Stimulated activated CD4-positive, alpha-beta T cell treated with anti-CD3 and anti-CD28 coated beads, Interleukin-4, amount 100 ng/mL, for 24 hours (primary cell): ENCODE results near the gene R3HDM4.
"Not testable (repeated sequence)": the region's sequence is repeated elsewhere in the genome, so short reads cannot be mapped to it uniquely, and the experiment has no call there.

Source experiments
- DNase-seq: peaks from one replicate; pipeline ENCODE4 v3.0.0-alpha.2; 2020

R3HDM4 gene

DNA sequence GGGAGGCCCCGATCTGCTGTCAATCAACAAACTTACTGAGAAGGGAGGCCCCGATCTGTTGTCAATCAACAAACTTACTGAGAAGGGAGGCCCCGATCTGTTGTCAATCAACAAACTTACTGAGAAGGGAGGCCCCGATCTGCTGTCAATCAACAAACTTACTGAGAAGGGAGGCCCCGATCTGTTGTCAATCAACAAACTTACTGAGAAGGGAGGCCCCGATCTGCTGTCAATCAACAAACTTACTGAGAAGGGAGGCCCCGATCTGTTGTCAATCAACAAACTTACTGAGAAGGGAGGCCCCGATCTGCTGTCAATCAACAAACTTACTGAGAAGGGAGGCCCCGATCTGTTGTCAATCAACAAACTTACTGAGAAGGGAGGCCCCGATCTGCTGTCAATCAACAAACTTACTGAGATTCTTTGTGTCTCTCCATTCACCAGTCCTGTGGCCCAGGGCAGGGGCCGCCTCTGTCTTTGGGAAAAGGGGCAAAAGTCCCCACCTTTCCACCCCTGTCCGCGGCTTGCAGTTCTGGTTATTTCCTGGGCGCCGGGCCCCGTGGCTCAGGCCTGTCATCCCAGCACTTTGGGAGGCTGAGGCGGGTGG, 59.3 kb downstream of the R3HDM4 start:
- not testable (repeated sequence) for DNase-seq

DNA sequence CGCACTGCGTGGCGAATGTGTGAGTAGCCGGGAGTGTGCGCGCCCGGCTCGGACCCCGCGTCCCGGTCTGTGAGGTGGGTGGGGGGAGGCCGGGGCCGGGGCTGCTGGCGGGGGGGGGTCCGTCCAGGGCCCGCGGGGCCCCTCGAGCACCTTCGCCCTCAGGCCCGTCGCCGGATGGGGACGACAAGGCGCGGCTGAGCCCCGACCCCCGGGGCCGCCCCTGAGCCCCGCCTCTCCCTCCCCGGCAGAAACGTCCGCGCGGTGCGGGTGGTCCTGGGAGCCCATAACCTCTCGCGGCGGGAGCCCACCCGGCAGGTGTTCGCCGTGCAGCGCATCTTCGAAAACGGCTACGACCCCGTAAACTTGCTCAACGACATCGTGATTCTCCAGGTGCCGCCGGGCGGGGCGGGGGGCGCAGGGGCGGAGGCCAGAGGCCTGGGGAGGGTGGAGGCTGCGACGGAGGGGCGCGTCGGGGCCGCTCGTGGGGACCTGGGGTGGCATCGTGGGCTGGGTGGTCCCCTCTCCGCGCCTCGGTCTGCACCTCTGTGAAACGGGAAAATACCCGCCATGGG, 59.9 kb downstream of the R3HDM4 start:
- no peak for DNase-seq

DNA sequence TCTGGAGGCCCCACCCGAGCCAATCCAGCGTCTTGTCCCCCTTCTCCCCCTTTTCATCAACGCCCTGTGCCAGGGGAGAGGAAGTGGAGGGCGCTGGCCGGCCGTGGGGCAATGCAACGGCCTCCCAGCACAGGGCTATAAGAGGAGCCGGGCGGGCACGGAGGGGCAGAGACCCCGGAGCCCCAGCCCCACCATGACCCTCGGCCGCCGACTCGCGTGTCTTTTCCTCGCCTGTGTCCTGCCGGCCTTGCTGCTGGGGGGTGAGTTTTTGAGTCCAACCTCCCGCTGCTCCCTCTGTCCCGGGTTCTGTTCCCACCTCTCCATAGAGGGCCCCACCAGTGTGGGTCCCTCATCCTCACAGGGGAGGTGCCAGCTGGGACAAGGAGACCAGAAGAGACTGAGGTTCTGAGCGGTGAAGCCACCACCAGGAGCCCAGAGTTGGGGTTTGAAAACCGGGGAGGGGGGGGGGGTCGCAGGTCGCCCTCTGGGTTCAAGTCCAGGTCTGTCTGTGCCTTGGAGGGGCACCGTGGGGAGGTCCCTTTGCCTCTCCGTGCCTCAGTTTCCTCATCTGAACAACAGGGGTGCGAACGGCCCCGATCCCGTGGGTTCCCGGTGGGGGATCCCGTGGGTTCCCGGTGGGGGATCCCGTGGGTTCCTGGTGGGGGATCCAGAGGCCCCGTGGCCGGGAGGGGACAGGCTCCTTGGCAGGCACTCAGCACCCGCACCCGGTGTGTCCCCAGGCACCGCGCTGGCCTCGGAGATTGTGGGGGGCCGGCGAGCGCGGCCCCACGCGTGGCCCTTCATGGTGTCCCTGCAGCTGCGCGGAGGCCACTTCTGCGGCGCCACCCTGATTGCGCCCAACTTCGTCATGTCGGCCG, 60.6 kb downstream of the R3HDM4 start, which contains the start of gene ELANE:
Gene ELANE (plus strand): TSS at position 168 of the 878 bp plus-strand sequence. CDS start 26 bp downstream, at position 194.
- DNase-seq, result no peak

DNA sequence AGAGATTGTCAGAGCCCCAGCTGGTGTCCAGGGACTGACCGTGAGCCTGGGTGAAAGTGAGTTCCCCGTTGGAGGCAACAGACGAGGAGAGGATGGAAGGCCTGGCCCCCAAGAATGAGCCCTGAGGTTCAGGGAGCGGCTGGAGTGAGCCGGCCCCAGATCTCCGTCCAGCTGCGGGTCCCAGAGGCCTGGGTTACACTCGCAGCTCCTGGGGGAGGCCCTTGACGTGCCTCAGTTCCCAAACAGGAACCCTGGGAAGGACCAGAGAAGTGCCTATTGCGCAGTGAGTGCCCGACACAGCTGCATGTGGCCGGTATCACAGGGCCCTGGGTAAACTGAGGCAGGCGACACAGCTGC, 62.1 kb downstream of the R3HDM4 start:
- no peak for DNase-seq

DNA sequence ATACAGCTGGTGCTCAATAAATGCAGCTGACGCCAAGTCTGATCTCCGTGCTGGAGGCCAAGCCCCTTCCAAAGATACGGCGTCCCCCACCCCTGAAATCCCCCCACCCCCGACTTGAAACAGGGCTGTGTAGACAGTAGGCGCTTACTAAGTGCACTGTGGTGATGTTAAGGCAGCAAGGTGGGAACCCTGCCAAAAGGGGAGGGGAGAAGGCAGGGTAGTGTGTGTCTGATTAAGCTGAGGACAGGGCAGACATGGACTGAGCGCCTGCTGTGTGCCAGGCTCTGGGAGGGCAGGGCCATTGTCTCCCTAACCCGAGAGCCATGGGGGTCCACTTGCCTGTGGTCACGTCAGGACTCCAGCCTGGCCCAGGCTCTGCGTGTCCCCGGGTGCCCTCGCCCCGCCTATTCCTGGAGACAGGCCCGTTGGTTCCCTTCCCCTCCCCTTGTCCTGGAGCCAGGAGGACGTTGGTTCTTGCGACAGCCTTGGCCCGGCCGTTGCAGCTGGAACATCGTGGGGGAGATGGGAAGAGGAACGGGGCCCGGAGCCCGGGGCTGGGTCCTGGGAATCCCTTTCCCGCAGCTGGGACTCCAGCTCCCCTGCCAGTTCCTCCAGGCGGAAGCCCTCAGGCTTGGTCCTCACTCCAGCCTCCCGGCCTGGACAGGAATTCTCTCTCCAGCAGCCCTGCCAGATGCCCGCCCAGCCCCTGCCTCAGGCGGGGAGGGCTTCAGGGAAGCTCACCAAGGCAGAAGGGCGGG, 62.6 kb downstream of the R3HDM4 start:
- DNase-seq, result no peak

DNA sequence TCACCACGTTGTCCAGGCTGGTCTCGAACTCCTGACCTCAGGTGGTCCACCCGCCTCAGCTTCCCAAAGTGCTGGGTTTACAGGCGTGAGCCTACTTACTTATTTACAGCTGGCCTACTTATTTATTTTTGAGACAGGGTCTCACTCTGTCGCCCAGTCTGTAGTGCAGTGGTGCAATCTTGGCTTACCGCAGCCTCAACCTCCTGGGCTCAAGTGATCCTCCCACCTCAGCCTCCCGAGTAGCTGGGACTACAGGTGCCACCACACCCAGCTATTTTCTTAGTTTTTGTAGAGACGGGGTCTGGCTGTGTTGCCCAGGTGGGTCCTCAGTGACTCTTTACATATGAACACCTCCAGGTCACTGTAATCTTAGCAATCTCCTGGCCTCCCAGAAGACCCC, 63.8 kb downstream of the R3HDM4 start:
- not testable (repeated sequence) for DNase-seq

DNA sequence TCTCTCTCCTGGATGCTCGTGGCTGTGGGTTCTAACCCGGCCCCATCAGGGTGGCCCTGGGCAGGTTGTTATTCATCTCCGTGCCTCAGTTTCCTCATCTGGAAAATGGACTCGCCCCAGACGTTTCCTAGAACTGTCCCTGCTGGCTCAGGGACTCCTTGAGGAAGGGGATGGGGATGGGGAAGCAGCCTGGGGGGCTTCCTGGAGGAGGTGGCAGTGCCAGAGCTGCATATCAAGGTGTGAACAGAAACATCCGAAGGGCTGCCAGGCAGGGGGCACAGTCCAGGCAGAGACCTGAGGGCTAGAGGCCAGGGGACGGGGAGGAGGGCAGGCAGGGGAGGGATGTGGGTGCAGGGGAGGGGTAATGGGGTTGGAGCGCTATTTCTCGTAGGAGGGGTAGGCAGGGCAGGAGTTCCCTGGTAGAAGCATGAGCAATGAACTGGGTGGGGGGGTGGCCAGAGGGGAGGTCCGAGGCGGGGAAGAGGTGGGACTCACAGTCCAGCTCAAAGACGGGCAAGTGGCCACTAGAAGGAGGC, 64.6 kb downstream of the R3HDM4 start:
- DNase-seq, result no peak
